ENCODE data around the gene MKKS.
A peak's percentile ranks its signal among the peaks of the same experiment; 100 is the strongest.

Gene MKKS

DNA sequence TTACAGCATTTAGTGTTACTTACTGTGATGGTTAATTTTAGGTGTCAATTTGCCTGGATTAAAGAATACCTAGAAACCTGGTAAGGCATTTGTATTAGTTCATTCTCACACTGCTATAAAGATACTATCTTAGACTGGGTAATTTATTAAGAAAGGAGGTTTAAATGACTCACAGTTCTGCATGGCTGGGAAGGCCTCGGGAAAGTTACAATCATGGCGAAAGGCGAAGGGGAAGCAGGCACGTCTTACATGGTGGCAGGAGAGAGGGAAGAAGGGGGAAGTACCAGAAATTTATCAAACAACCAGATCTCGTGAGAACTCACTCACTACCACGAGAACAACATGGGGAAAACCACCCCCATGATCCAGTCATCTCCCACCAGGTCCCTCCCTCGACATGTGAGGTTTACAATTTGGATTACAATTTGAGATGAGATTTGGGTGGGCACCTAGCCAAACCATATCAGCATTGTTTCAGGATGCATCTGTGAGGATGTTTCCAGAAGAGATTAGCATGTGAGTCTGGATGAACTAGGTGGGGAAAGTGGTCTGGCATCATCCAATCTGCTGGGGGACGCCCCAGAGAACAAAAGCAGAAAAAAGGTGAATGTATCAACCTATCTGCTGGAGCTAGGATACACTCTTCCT lies 76.8 kb downstream of the MKKS start:
- DNase-seq (ENCODE audit: low read depth) = peak; percentile 6
- H3K4me3 ChIP-seq (ENCODE audit: low read depth, low read length) = no peak overlapping the region
- no peak for TF ChIP-seq POLR2A (IDR thresholded peaks at IDR 0.05; ENCODE audit: extremely low read depth, insufficient read length)

GRCh38 chr20:10356628-10357027 lies 77.4 kb downstream of the MKKS start:
- no peak for DNase-seq (ENCODE audit: low read depth)
- no peak for TF ChIP-seq MAX (IDR thresholded peaks at IDR 0.05; ENCODE audit: low read depth, low read length)
- no peak for TF ChIP-seq POLR2A (IDR thresholded peaks at IDR 0.05; ENCODE audit: extremely low read depth, insufficient read length)
- TF ChIP-seq CTCF (IDR thresholded peaks at IDR 0.05; ENCODE audit: low read depth, low read length) = no peak
- no peak for TF ChIP-seq MYC (IDR thresholded peaks at IDR 0.05; ENCODE audit: low read depth, low read length)
- H3K4me3 ChIP-seq (ENCODE audit: low read depth, low read length) = no peak overlapping the region

DNA sequence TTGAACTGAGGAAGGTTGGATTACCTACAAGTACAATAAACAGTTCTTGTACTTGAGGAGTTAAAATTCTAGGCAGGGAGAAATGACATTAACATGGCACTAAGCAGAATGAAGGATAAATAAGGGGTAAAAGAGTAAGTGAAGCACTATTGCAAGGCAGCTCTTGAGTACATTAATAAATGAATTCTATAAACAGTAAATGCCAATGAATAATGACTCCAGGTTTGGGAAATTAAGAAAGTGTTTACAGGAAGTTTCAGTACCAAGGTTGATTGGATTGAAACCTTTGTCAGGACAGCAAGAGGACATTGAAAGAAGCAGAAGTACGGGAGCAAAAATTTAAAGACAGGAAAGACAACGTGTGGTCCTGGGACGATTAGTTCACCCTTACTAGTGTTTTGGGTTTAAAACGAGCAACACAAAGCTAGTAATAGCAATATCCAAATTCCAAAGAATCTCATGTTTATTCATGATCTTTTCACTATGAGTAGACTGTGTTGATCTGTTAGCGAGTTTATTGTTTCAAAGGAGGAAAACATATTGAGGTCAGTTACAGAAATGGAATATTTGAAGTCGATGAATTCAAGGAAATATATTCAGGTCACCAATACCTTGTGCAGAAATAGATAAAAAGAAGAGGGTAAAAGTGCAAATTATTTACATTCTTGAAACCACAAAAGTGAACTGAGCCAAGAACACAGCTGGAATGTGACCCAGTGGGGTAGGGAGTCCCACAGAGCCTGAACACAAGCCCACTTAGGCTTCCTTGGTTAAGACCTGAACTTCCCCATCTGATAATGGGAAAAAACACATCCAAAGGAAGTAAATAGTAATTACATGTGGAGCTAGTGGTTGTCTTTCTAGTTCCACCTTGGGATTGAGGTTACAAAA lies 80.8 kb downstream of the MKKS start:
- H3K4me3 ChIP-seq (ENCODE audit: low read depth, low read length) = no peak overlapping the region
- no peak for DNase-seq (ENCODE audit: low read depth)
- TF ChIP-seq POLR2A (IDR thresholded peaks at IDR 0.05; ENCODE audit: extremely low read depth, insufficient read length) (no peak), MYC (IDR thresholded peaks at IDR 0.05; ENCODE audit: low read depth, low read length) (no peak), CTCF (IDR thresholded peaks at IDR 0.05; ENCODE audit: low read depth, low read length) (no peak), MAX (IDR thresholded peaks at IDR 0.05; ENCODE audit: low read depth, low read length) (no peak)

All from NB4 (cell line).